ENCODE data around the gene KCNK16.

GRCh38 chr6:39303425-39304153, 18.9 kb downstream of the KCNK16 start:
- no peak for TF ChIP-seq ZNF785 (tag by site-specific recombination; IDR thresholded peaks at IDR 0.05)
- TF ChIP-seq PRDM1 (tag by site-specific recombination; IDR thresholded peaks at IDR 0.05): no peak
- no peak for TF ChIP-seq YY1 (tag by site-specific recombination; IDR thresholded peaks at IDR 0.05)
- TF ChIP-seq CTCF (tag by site-specific recombination; IDR thresholded peaks at IDR 0.05): no peak
- TF ChIP-seq ZNF138 (tag by site-specific recombination; IDR thresholded peaks at IDR 0.05; ENCODE audit: borderline replicate concordance): no peak

Measured in HEK293 (cell line).